Measurements from ENCODE around the gene SARNP. TPM values are rescaled to one million over a fixed set of nuclear protein-coding genes. Genes with fewer than 3 reads are reported as not detected.
A peak's percentile ranks its signal among the peaks of the same experiment; 100 is the strongest.

The SARNP gene
- total and polyA plus RNA-seq, 3 donors from 2014 or later: 88.3 to 99.2 (median 96.3) TPM

- Histone ChIP-seq H3K4me1 (peaks cover 15% of the 10 kb centered on the region), H3K27ac (peak overlapping the region; percentile 69 to 85), H3K4me3 (peak overlapping the region; percentile 46 to 69), H3K27me3 (no peaks in the 10 kb centered on the region), H3K36me3 (ENCODE audit: low read depth, missing control alignments) (no peaks in the 10 kb centered on the region), H3K9me3 (no peaks in the 10 kb centered on the region)
- intact Hi-C loops (cut with DNase I; ENCODE audit: low total_unique reads): loop anchor here (10.0 kb wide), 1 partner anchor 66 kb away; no protein-coding TSS in a partner anchor
- 0 to 1% methylated on average over 13 to 14 of the region's 14 CpGs for WGBS, 2 donors
- DNase-seq: peak; percentile 93
- TF ChIP-seq POLR2A (IDR thresholded peaks at IDR 0.05): no peak
- peak; percentile 81 to 97 (median 96) for TF ChIP-seq CTCF (IDR thresholded peaks at IDR 0.05)
Measured at GRCh38 chr12:55738123-55739024, 79.2 kb downstream of the SARNP start.

- no peaks in the 10 kb centered on the region for H3K36me3 ChIP-seq (ENCODE audit: low read depth, missing control alignments)
- H3K4me3 ChIP-seq: peak overlapping the region in 1 of 2 donors; percentile 69
- intact Hi-C loops (cut with DNase I; ENCODE audit: low total_unique reads): loop anchor here (10.0 kb wide), 1 partner anchor 67 kb away; no protein-coding TSS in a partner anchor
- H3K4me1 ChIP-seq: peaks cover 15% of the 10 kb centered on the region
- 13 to 16% methylated on average over 4 of the region's 4 CpGs for WGBS, 2 donors
- peak overlapping the region; percentile 69 to 85 for H3K27ac ChIP-seq
- no peaks in the 10 kb centered on the region for H3K27me3 ChIP-seq
- no peaks in the 10 kb centered on the region for H3K9me3 ChIP-seq
- TF ChIP-seq POLR2A (IDR thresholded peaks at IDR 0.05) (no peak), CTCF (IDR thresholded peaks at IDR 0.05) (no peak)
- DNase-seq: no peak
Measured at GRCh38 chr12:55737581-55738122, 79.9 kb downstream of the SARNP start.

DNA sequence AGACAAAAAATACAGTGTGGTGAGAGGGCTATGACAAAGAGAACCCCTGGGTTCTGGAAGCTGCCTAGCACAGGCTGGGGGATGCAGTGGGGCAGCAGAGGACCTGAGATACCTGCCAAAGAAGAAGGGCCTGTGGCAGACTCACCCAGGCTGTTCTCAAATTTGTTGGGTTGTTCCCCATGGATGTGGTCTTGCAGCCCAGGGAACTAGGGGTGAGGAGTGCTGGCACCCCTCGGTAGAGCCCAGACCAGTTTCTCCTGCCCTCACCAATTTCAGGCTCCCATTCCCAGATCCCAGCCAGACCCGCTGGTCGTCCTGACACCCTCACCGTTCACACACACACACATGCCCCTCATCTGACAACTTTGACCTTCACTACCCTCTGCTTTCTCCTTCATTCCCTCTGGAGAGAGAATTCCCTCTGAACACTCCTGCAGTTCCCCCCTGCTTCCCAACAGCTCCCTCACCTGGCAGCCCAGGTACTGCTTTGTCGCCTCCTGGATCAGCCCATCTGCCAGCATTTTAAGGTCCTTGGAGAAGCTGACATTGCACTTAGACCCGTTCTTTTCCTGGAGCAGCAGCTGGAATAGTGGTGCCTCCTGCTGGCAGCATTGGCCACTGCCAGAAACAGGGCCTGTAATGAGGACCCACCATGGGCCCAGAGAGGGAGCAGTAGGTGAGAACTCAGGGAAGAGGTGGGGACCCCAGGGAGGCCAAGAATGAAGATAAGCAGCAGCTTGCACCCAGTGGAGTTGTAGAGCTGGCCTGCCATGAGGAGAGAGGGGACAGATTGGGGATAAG lies 80.5 kb downstream of the SARNP start:
- Histone ChIP-seq H3K9me3 (no peaks in the 10 kb centered on the region), H3K4me1 (peaks cover 15% of the 10 kb centered on the region), H3K36me3 (ENCODE audit: low read depth, missing control alignments) (no peaks in the 10 kb centered on the region), H3K4me3 (no peak overlapping the region), H3K27ac (peak overlapping the region; percentile 69 to 85), H3K27me3 (no peaks in the 10 kb centered on the region)
- TF ChIP-seq POLR2A (IDR thresholded peaks at IDR 0.05): no peak
- peak; percentile 66 to 78 (median 77) for TF ChIP-seq CTCF (IDR thresholded peaks at IDR 0.05)
- 49 to 54% methylated on average over 6 of the region's 6 CpGs for WGBS, 2 donors
- intact Hi-C loops (cut with DNase I; ENCODE audit: low total_unique reads): loop anchor here (10.0 kb wide), 1 partner anchor 68 kb away; no protein-coding TSS in a partner anchor
- DNase-seq: peak; percentile 82

DNA sequence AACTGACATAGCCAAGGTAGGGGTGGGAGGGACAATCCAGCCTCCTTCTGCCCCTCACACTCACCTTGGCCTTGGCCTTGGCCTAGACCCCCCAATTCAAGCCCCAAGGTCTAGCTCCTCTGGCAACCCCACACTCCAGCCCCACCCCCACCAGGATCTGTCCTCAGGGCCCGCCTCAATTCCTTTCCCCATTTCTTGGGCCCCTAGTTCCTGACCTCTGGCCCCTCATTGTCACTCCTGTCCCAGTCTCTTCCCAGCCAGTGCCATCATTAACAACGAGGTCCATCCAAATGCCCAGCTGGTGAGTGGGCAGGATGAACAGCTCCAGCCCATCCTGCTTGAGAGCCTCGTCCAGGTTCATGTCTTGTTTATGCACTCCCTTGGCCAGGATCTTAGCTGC lies 81.4 kb downstream of the SARNP start:
- DNase-seq: no peak
- Histone ChIP-seq H3K9me3 (no peaks in the 10 kb centered on the region), H3K27ac (no peak overlapping the region), H3K4me3 (no peak overlapping the region), H3K27me3 (no peaks in the 10 kb centered on the region), H3K36me3 (ENCODE audit: low read depth, missing control alignments) (no peaks in the 10 kb centered on the region), H3K4me1 (peaks cover 15% of the 10 kb centered on the region)
- intact Hi-C loops (cut with DNase I; ENCODE audit: low total_unique reads): loop anchor here (10.0 kb wide), 1 partner anchor 69 kb away; no protein-coding TSS in a partner anchor
- TF ChIP-seq POLR2A (IDR thresholded peaks at IDR 0.05) (no peak), CTCF (IDR thresholded peaks at IDR 0.05) (no peak)
- 51 to 60% methylated on average over 3 of the region's 3 CpGs for WGBS, 2 donors
